Right atrium auricular region (tissue), 2 donors: ENCODE results near the gene TGFBI. TPM values are rescaled to one million over a fixed set of nuclear protein-coding genes. Genes with fewer than 3 reads are reported as not detected.

Experiments used
- DNase-seq: peaks from one replicate; pipeline ENCODE4 v3.0.0-alpha.2; 2019; ENCODE audit warnings: low spot score
- H3K27ac ChIP-seq, 2 donors: fragments of 200-600 bp; sonication (generic); 1 replicate in 1 of 2; 2 replicates in 1 of 2; pipeline ENCODE4 v1.5.1; 2016 to 2019
- H3K27me3 ChIP-seq, 2 donors: fragments of 200-600 bp; sonication (generic); one replicate each; pipeline versions ENCODE4 v1.5.1 to v1.6.0; 2017 to 2019
- H3K36me3 ChIP-seq: fragments of 200-600 bp; sonication (generic); one replicate; pipeline ENCODE4 v1.5.1; 2016
- H3K4me1 ChIP-seq, 2 donors: fragments of 200-600 bp; sonication (generic); one replicate each; pipeline versions ENCODE4 v1.5.1 to v1.6.0; 2017 to 2019
- H3K4me3 ChIP-seq, 2 donors: fragments of 200-600 bp; sonication (generic); 1 replicate in 1 of 2; 2 replicates in 1 of 2; pipeline ENCODE4 v1.5.1; 2017 to 2019; ENCODE audit warnings: mild to moderate bottlenecking in 1 of 2, moderate library complexity in 1 of 2
- H3K9me3 ChIP-seq, 2 donors: fragments of 200-600 bp; sonication (generic); one replicate each; pipeline ENCODE4 v1.5.1; 2019
- CTCF ChIP-seq, 2 donors: fragments of 200-600 bp; sonication (generic); IDR thresholded peaks; one replicate each; pipeline ENCODE4 v1.5.1; 2019; ENCODE audit warnings: antibody characterized with exemption in 2 of 2
- total RNA-seq, 2 donors: library from RNA; depleted of rRNA; stranded (reverse); fragments of >200 nt; gene quantifications; one replicate each; pipeline ENCODE4 v1.1.0, GENCODE V29; 2016

The TGFBI gene
- total RNA-seq, 2 donors from 2014 or later: 30.4 to 65.0 TPM

- DNase-seq: no peak
- Histone ChIP-seq H3K27ac (peak overlapping the region; percentile 52 to 75), H3K27me3 (no peaks in the 10 kb centered on the region), H3K36me3 (peaks cover 6% of the 10 kb centered on the region), H3K4me3 (no peak overlapping the region), H3K4me1 (peaks cover 0 to 62% of the 10 kb centered on the region in 2 donors), H3K9me3 (peaks cover 0 to 6% of the 10 kb centered on the region in 2 donors)
- no peak for TF ChIP-seq CTCF (IDR thresholded peaks at IDR 0.05)
Measured at GRCh38 chr5:136037001-136037705, 8.4 kb downstream of the TGFBI start.

GRCh38 chr5:136038635-136039034 is 9.8 kb downstream of the TGFBI start:
- Histone ChIP-seq H3K36me3 (peaks cover 6% of the 10 kb centered on the region), H3K4me1 (peaks cover 0 to 71% of the 10 kb centered on the region in 2 donors)

GRCh38 chr5:136039202-136039601 is 10.4 kb downstream of the TGFBI start:
- H3K36me3 ChIP-seq: peaks cover under 1% of the 10 kb centered on the region
- H3K27me3 ChIP-seq: no peaks in the 10 kb centered on the region
- no peak for TF ChIP-seq CTCF (IDR thresholded peaks at IDR 0.05)
- H3K4me3 ChIP-seq: no peak overlapping the region
- no peak for DNase-seq
- H3K27ac ChIP-seq: no peak overlapping the region
- H3K4me1 ChIP-seq: peaks cover 0 to 77% of the 10 kb centered on the region in 2 donors
- peaks cover 0 to 6% of the 10 kb centered on the region in 2 donors for H3K9me3 ChIP-seq

More at GRCh38 chr5:136038635-136039034, 9.8 kb downstream of the TGFBI start:
- no peak for DNase-seq
- H3K9me3 ChIP-seq: peaks cover 0 to 6% of the 10 kb centered on the region in 2 donors
- H3K4me3 ChIP-seq: no peak overlapping the region
- H3K27ac ChIP-seq: no peak overlapping the region
- TF ChIP-seq CTCF (IDR thresholded peaks at IDR 0.05): no peak
- H3K27me3 ChIP-seq: no peaks in the 10 kb centered on the region

- Histone ChIP-seq H3K4me3 (no peak overlapping the region), H3K27ac (no peak overlapping the region), H3K9me3 (peaks cover 0 to 6% of the 10 kb centered on the region in 2 donors), H3K4me1 (peaks cover 0 to 67% of the 10 kb centered on the region in 2 donors), H3K36me3 (no peaks in the 10 kb centered on the region), H3K27me3 (no peaks in the 10 kb centered on the region)
- TF ChIP-seq CTCF (IDR thresholded peaks at IDR 0.05): no peak
- DNase-seq: no peak
Measured at GRCh38 chr5:136040746-136041415, 12.1 kb downstream of the TGFBI start.

- Histone ChIP-seq H3K4me3 (no peak overlapping the region), H3K4me1 (peaks cover 0 to 54% of the 10 kb centered on the region in 2 donors), H3K27ac (no peak overlapping the region), H3K9me3 (peaks cover 0 to 6% of the 10 kb centered on the region in 2 donors), H3K36me3 (no peaks in the 10 kb centered on the region), H3K27me3 (no peaks in the 10 kb centered on the region)
- no peak for TF ChIP-seq CTCF (IDR thresholded peaks at IDR 0.05)
- no peak for DNase-seq
Measured at GRCh38 chr5:136042156-136042555, 13.4 kb downstream of the TGFBI start.
